Suprapubic skin (tissue), 3 donors: ENCODE results near the gene PYGO2.

ENCODE experiments used
- CTCF ChIP-seq, 2 donors: fragments of 200-600 bp in 1 of 2; fragments of 450-650 bp in 1 of 2; sonication (generic) in 1 of 2; IDR thresholded peaks; one replicate each; pipeline ENCODE4 v1.5.1; 2016 to 2019; ENCODE audit warnings: antibody characterized with exemption in 2 of 2, mild to moderate bottlenecking in 1 of 2, moderate library complexity in 1 of 2
- POLR2AphosphoS5 ChIP-seq, 3 donors: sonication (generic); formaldehyde crosslinking; IDR thresholded peaks; one replicate each; pipeline ENCODE4 v1.6.1; 2017; ENCODE audit warnings: antibody characterized with exemption in 3 of 3

GRCh38 chr1:154958036-154958435 lies 3.5 kb downstream of the PYGO2 start:
- TF ChIP-seq CTCF (IDR thresholded peaks at IDR 0.05), result no peak
- TF ChIP-seq POLR2AphosphoS5 (IDR thresholded peaks at IDR 0.05), result no peak
